Immature natural killer cell (primary cell): ENCODE measurements around the gene POLR3F. TPM values are rescaled to one million over a fixed set of nuclear protein-coding genes. Genes with fewer than 3 reads are reported as not detected.
"Not testable (repeated sequence)": the region's sequence is repeated elsewhere in the genome, so short reads cannot be mapped to it uniquely, and the experiment has no call there.

Experiments used
- DNase-seq, 3 donors: peaks; one replicate each; pipeline ENCODE4 v3.0.0; 2022; ENCODE audit warnings: mixed read lengths in 1 of 3
- H3K27ac Mint-ChIP-seq, 6 donors: one replicate each; pipeline ENCODE4 v1.8.0; 2020; ENCODE audit warnings: mixed read lengths in 6 of 6, mild to moderate bottlenecking in 5 of 6, inconsistent platforms in 4 of 6, moderate library complexity in 3 of 6
- H3K27me3 Mint-ChIP-seq, 3 donors: one replicate each; pipeline ENCODE4 v1.8.0; 2020 to 2021; ENCODE audit warnings: low read depth in 3 of 3, mild to moderate bottlenecking in 3 of 3, mixed read lengths in 3 of 3, moderate library complexity in 3 of 3, inconsistent platforms in 1 of 3
- H3K36me3 Mint-ChIP-seq, 3 donors: one replicate each; pipeline ENCODE4 v1.8.0; 2020; ENCODE audit warnings: mixed read lengths in 3 of 3, inconsistent platforms in 2 of 3, mild to moderate bottlenecking in 2 of 3
- H3K4me1 Mint-ChIP-seq, 2 donors: one replicate each; pipeline ENCODE4 v1.8.0; 2020; ENCODE audit warnings: inconsistent platforms in 2 of 2, mild to moderate bottlenecking in 2 of 2, mixed read lengths in 2 of 2, moderate library complexity in 1 of 2
- H3K4me3 Mint-ChIP-seq, 5 donors: one replicate each; pipeline ENCODE4 v1.8.0; 2020; ENCODE audit warnings: mild to moderate bottlenecking in 5 of 5, mixed read lengths in 5 of 5, inconsistent platforms in 3 of 5, moderate library complexity in 3 of 5
- H3K9me3 Mint-ChIP-seq, 6 donors: one replicate each; pipeline ENCODE4 v1.8.0; 2020; ENCODE audit warnings: mild to moderate bottlenecking in 6 of 6, mixed read lengths in 6 of 6, inconsistent platforms in 4 of 6, moderate library complexity in 3 of 6
- polyA plus RNA-seq, 3 donors: library from polyadenylated mRNA; unstranded; fragments of 300-500 nt; fragmentation: Illumina TruSeq; gene quantifications; one replicate each; pipeline ENCODE4 v1.2.3, GENCODE V29; 2021

POLR3F gene
- polyA plus RNA-seq, 3 donors from 2014 or later, result 4.3 to 6.2 (median 4.4) TPM

DNA sequence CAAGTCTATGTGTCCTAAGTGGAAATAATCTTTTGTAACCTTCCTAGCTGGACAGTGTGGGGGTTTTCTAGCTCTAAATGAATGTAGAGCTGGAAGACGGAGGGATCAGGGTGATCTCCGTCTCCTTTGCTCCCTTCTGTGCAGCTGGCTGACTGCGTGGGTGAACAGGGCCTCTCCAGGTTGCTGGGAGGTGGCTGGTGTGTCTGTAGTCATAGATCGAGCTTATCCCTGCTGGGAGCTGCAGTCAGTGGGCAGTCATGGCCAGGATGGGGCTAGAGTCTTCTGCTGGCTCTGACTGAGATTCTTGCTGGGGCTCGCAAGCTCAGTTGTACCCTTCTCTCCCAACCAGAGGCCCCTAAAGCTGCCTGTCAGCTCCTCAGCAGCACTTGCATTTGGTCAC is 46.9 kb downstream of the POLR3F start:
- H3K4me3 Mint-ChIP-seq, result no peak overlapping the region
- H3K27me3 Mint-ChIP-seq, result peaks cover 0 to 3% (median 0%) of the 10 kb centered on the region in 3 donors
- H3K27ac Mint-ChIP-seq, result peak overlapping the region in 4 of 6 donors; percentile 4 to 70 (median 51)
- no peak for DNase-seq
- H3K36me3 Mint-ChIP-seq, result peaks cover 20 to 33% (median 26%) of the 10 kb centered on the region in 3 donors
- H3K4me1 Mint-ChIP-seq, result peaks cover 32 to 58% of the 10 kb centered on the region in 2 donors
- no peaks in the 10 kb centered on the region for H3K9me3 Mint-ChIP-seq

DNA sequence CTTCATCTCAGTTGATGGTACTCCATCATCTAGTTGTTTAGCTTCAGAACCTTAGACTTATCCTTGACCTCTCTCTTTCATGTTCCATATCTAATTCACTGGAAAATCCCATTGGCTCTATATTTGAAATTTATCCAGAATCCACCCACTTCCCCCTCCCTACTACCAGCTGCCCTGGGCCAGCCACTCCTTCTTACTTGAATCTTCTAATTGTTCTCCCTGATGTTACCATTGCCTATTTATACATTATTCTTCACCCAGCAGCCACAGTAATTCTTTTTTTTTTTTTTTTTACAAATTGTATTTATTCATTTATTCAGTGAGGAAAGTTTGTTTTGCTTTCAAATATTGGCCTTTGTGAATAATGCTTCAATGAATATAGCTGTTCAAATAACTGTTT is 48.8 kb downstream of the POLR3F start:
- Mint-ChIP-seq H3K4me1 (peaks cover 19 to 41% of the 10 kb centered on the region in 2 donors), H3K36me3 (peaks cover 12 to 22% (median 18%) of the 10 kb centered on the region in 3 donors), H3K4me3 (no peak overlapping the region), H3K9me3 (no peaks in the 10 kb centered on the region), H3K27ac (peak overlapping the region in 3 of 6 donors; percentile 57 to 72 (median 70)), H3K27me3 (no peaks in the 10 kb centered on the region)
- no peak for DNase-seq

DNA sequence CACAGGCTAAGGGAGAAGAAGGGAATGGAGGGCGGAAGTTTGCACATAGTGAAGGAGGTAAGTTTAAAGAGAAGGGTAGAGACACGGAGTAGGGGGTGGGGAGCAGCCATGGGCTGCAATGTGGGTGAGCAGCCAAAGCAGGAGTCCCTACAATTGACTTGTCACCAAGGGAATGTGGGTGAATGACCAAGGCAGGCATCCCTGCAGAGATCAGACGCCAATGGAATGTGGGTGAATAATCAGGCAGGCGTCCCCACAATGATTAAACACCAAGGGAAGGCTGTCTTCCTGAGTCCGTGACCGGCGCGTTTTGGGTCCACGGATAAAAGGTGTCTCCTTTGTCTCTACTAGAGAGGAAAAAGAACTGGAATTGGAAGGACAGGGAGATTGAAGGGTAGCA is 54.9 kb downstream of the POLR3F start:
- DNase-seq, H3K27ac Mint-ChIP-seq, H3K4me1 Mint-ChIP-seq, H3K27me3 Mint-ChIP-seq, H3K4me3 Mint-ChIP-seq, H3K9me3 Mint-ChIP-seq: not testable (repeated sequence)
- peaks cover 0 to 20% (median 14%) of the 10 kb centered on the region in 3 donors for H3K36me3 Mint-ChIP-seq

DNA sequence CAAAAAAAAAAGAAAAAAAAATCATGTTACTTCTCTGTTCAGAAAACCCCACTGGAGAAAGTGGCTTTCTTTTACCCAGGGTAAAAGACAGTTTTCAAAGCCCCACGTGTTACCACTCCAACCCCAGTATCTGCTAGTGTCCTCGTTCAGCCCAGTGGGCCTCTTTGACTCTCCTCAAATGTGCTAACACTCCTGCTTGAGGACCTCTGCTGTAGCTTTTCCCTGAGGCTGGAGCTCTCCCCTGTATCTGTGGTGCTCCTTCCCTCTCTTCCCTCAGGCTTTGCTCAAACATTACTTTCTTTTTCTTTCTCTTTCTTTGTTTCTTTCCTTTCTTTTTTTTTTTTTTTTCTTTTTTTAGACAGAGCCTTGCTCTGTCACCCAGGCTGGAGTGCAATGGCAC is 55.9 kb downstream of the POLR3F start:
- Mint-ChIP-seq H3K4me3 (no peak overlapping the region), H3K36me3 (peaks cover 3 to 27% (median 19%) of the 10 kb centered on the region in 3 donors), H3K27me3 (no peaks in the 10 kb centered on the region), H3K27ac (peak overlapping the region in 1 of 6 donors; percentile 44), H3K9me3 (no peaks in the 10 kb centered on the region), H3K4me1 (peaks cover 0 to 2% of the 10 kb centered on the region in 2 donors)
- DNase-seq, result no peak

DNA sequence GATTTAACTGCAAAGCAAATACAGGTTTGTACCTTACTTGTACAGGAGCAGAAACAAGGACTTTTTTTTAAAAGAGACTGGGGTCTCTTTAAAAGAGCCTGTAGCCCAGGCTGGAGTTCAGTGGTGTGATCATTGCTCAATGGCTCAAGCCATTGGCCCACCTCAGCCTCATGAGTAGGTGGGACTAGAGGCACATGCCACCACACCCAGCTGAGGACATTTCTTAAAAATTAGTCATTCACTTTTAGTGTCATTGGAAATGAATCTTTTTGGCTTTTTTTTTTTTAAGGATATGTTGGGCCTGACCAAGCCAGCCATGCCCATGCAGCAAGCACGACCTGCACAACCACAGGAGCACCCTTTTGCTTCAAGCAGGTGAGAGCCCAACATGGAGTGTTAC is 57.5 kb downstream of the POLR3F start:
- Mint-ChIP-seq H3K4me3 (no peak overlapping the region), H3K4me1 (peaks cover 0 to 2% of the 10 kb centered on the region in 2 donors), H3K36me3 (peaks cover 8 to 40% (median 29%) of the 10 kb centered on the region in 3 donors), H3K27ac (peak overlapping the region in 1 of 6 donors; percentile 40), H3K27me3 (no peaks in the 10 kb centered on the region), H3K9me3 (no peaks in the 10 kb centered on the region)
- no peak for DNase-seq

DNA sequence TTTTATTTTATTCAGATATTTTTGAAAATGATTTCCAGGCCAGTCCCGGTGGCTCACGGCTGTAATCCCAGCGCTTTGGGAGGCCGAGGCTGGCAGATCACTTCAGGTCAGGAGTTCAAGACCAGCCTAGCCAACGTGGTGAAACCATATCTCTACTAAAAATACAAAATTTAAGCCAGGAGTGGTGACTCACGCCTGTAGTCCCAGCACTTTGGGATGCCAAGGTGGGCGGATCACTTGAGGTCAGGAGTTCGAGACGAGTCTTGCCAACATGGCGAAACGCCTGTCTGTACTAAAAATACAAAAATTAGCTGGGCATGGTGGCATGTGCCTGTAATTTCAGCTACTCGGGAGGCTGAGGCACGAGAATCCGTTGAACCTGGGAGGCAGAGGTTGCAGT is 59.6 kb downstream of the POLR3F start:
- H3K27me3 Mint-ChIP-seq, H3K27ac Mint-ChIP-seq, H3K4me3 Mint-ChIP-seq, DNase-seq, H3K9me3 Mint-ChIP-seq, H3K4me1 Mint-ChIP-seq: not testable (repeated sequence)
- H3K36me3 Mint-ChIP-seq, result peaks cover 13 to 54% (median 41%) of the 10 kb centered on the region in 3 donors

DNA sequence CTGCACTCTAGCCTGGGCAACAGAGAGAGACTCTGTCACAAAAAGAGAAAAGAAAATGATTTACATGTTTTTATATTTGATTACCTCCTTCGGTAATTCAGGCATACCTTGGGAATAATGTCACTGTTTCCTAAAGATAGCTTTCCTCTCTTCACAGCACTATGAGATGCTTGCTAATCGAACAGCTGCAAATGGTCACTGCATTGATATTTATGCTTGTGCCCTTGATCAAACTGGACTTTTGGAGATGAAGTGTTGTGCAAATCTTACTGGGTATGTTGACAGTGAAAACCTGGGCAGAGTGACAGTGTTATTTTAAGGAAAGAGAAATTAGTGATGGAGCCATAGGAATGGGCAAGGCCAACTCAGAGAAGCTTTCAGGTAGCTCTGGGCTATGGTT is 60.1 kb downstream of the POLR3F start:
- Mint-ChIP-seq H3K27me3 (no peaks in the 10 kb centered on the region), H3K4me1 (peaks cover 0 to 2% of the 10 kb centered on the region in 2 donors), H3K27ac (no peak overlapping the region), H3K9me3 (no peaks in the 10 kb centered on the region), H3K4me3 (no peak overlapping the region), H3K36me3 (peaks cover 18 to 60% (median 46%) of the 10 kb centered on the region in 3 donors)
- DNase-seq, result no peak

DNA sequence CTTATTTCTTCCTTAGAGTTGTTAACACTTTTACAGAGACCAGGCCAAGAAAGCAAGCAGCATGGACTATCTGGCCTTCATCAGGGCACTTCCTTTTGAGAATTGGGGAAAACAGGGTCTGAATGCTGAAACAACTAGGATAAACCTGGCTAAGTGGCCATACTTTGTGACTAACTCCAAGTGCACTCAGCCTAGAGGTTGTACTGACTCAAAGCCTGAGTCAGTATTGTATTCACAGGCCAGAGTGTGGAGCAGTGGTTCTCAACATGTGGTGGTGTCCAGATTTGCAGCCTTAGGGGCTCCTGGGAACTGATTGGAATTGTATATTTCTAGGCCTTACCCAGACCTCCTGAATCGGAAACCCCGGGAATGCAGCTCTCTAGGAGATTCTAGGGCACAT is 60.6 kb downstream of the POLR3F start:
- peaks cover 18 to 65% (median 49%) of the 10 kb centered on the region in 3 donors for H3K36me3 Mint-ChIP-seq
- no peak for DNase-seq
- H3K27ac Mint-ChIP-seq, result no peak overlapping the region
- H3K4me1 Mint-ChIP-seq, result peaks cover 0 to 2% of the 10 kb centered on the region in 2 donors
- no peak overlapping the region for H3K4me3 Mint-ChIP-seq
- no peaks in the 10 kb centered on the region for H3K27me3 Mint-ChIP-seq
- H3K9me3 Mint-ChIP-seq, result no peaks in the 10 kb centered on the region

DNA sequence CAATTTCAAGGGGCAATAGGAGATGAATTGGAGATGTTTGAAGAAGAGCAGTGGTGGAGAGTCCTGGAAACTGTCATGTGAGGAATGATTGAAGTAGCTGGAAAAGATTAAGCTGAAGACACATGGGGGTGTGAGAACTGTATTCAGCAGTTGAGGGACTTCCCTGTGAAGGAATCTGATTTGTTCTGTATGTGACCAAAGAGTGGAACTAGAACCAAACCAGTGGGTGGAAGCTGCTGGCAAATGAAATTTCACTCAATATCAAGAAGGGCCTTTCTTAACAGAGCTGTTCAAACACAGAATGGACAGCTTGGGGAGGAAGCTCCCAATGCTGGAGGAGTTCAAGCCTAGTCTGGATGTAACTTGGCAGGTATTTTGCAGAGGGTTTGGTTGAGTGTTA is 61.9 kb downstream of the POLR3F start:
- Mint-ChIP-seq H3K4me1 (no peaks in the 10 kb centered on the region), H3K36me3 (peaks cover 21 to 75% (median 49%) of the 10 kb centered on the region in 3 donors), H3K27me3 (no peaks in the 10 kb centered on the region), H3K9me3 (no peaks in the 10 kb centered on the region), H3K4me3 (no peak overlapping the region), H3K27ac (peak overlapping the region in 3 of 6 donors; percentile 30 to 51 (median 36))
- DNase-seq, result no peak

DNA sequence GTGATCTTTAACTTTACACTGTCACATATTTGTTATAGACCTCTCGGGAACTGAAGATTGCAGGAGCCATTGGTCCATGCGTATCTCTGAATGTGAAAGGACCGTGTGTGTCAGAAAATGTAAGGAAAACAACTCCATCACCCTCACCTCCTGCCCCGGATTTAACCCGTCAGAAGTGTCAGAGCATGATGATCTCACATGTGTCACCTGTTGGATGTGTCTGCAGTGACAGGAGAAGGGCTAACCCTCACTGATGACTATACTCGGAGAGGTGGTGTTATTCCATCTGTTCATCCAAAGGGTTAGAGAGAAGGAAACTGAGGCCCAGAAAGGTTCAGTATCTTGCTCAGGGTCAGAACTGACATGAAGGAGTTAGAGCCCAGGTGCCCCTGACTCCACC is 65.4 kb downstream of the POLR3F start:
- Mint-ChIP-seq H3K4me1 (no peaks in the 10 kb centered on the region), H3K9me3 (no peaks in the 10 kb centered on the region), H3K27me3 (no peaks in the 10 kb centered on the region), H3K27ac (peak overlapping the region in 1 of 6 donors; percentile 4), H3K36me3 (peaks cover 32 to 77% (median 40%) of the 10 kb centered on the region in 3 donors), H3K4me3 (no peak overlapping the region)
- no peak for DNase-seq

DNA sequence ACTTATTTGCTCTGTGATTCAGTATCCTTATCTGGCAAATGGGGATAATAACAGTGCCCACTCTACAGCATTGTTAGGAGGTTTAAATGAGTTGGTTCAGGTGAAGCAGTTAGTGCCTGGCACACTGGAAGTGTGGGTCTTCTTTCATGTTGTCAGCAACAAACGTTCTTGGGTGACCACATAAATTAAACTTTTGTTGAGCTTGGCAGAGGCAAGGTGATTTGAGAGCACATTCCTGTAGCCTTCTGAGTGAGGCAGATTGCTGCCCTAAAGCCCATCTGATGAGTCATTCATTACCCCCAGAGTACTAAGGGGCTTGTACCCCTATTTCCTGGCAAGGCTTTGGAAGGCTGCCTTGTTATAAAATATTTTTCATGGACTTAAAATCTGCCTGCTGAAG is 66.3 kb downstream of the POLR3F start:
- Mint-ChIP-seq H3K27ac (no peak overlapping the region), H3K36me3 (peaks cover 32 to 73% (median 39%) of the 10 kb centered on the region in 3 donors), H3K27me3 (no peaks in the 10 kb centered on the region), H3K4me1 (no peaks in the 10 kb centered on the region), H3K9me3 (no peaks in the 10 kb centered on the region), H3K4me3 (no peak overlapping the region)
- no peak for DNase-seq

DNA sequence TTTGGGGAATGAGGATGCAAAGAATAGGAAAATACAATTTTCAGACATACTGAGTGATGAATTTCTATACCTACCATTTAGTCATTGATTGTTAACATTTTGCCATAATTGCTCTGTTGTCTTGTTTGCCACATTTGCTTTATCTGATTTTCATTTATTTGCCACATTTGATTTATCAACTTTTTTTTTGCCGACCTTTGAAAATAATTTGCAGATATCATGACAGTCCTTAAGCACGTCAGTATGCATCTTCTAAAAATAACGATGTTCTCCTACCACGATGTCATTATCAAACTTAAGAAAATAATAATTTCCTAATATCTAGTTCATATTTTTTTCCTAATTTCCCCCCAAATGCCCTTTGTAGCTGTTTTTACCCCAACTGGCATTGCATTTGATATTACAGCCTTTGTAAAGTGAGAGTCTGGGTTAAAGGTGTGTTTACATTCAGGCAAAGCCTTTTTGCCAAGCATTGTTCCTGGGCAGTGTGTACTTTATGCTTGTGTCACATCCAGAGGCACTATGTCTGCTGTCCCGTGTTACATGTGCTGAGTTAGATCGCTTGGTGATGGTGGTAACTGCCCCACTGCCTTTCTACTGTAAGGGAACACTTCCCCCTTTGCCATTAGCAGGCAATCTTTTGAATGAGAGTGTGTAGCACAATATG is 66.9 kb downstream of the POLR3F start:
- H3K27me3 Mint-ChIP-seq, result no peaks in the 10 kb centered on the region
- peak overlapping the region in 1 of 6 donors; percentile 51 for H3K27ac Mint-ChIP-seq
- H3K4me3 Mint-ChIP-seq, result no peak overlapping the region
- DNase-seq, result no peak
- H3K4me1 Mint-ChIP-seq, result no peaks in the 10 kb centered on the region
- peaks cover 31 to 68% (median 34%) of the 10 kb centered on the region in 3 donors for H3K36me3 Mint-ChIP-seq
- no peaks in the 10 kb centered on the region for H3K9me3 Mint-ChIP-seq
